Kidney (tissue), 22 donors: ENCODE results near the gene GGCX. TPM values are rescaled to one million over a fixed set of nuclear protein-coding genes. Genes with fewer than 3 reads are reported as not detected.
A peak's percentile ranks its signal among the peaks of the same experiment; 100 is the strongest.

Experiments
- DNase-seq, 5 donors: peaks; one replicate each; pipeline ENCODE4 v3.0.0-alpha.2; 2013 to 2020
- FAIRE-seq: peaks from 2 replicates; lab custom pipeline; 2012; peaks lifted over from hg19 to GRCh38; lab: Jason Lieb, UNC
- H3K27ac ChIP-seq, 2 donors: one replicate each; pipeline ENCODE4 v1.7.0; 2013; ENCODE audit warnings: low read depth in 2 of 2, low read length in 2 of 2, inconsistent platforms in 1 of 2
- H3K27me3 ChIP-seq: one replicate; pipeline ENCODE4 v1.7.1; 2013; ENCODE audit warnings: low read length, inconsistent platforms; ENCODE audit not compliant: control insufficient read depth, insufficient read depth
- H3K36me3 ChIP-seq, 3 donors: one replicate each; pipeline versions ENCODE4 v1.7.0 to v1.7.1; 2013; ENCODE audit warnings: low read length in 3 of 3, control low read depth in 1 of 3, inconsistent platforms in 1 of 3; ENCODE audit not compliant: insufficient read depth in 3 of 3, control insufficient read depth in 2 of 3
- H3K4me1 ChIP-seq, 3 donors: one replicate each; pipeline versions ENCODE4 v1.7.0 to v1.7.1; 2013; ENCODE audit warnings: low read length in 3 of 3, inconsistent platforms in 1 of 3, low read depth in 1 of 3; ENCODE audit not compliant: control insufficient read depth in 2 of 3, insufficient read depth in 2 of 3
- H3K4me3 ChIP-seq, 3 donors: one replicate each; pipeline versions ENCODE4 v1.7.0 to v1.8.1; 2013; ENCODE audit warnings: low read length in 3 of 3, control low read depth in 1 of 3, inconsistent platforms in 1 of 3
- H3K9ac ChIP-seq, 3 donors: one replicate each; pipeline versions ENCODE4 v1.7.0 to v1.7.1; 2013; ENCODE audit warnings: low read length in 3 of 3, control low read depth in 1 of 3, inconsistent platforms in 1 of 3
- H3K9me3 ChIP-seq, 3 donors: one replicate each; pipeline versions ENCODE4 v1.7.0 to v1.7.1; 2013; ENCODE audit warnings: low read length in 3 of 3, control low read depth in 1 of 3, inconsistent platforms in 1 of 3; ENCODE audit not compliant: control insufficient read depth in 2 of 3, insufficient read depth in 1 of 3
- CTCF ChIP-seq: IDR thresholded peaks from 3 replicates; pipeline ENCODE4 v1.5.1; 2012; ENCODE audit warnings: mild to moderate bottlenecking, moderate library complexity, borderline replicate concordance; ENCODE audit not compliant: insufficient read depth; ENCODE audit errors: extremely low read depth
- intact Hi-C: fragments of 100-400 bp; cut with DNase I; formaldehyde crosslinking; loops from one replicate; pipeline ENCODE4 v1.11.1; 2022
- long read RNA-seq, 10 donors: library from polyadenylated mRNA in 1 of 10; unstranded in 1 of 10; transcript quantifications; one replicate each; pipeline ENCODE4 v2.0.0 and lab custom pipeline, GENCODE V29; 2021 to 2026
- polyA plus RNA-seq: library from polyadenylated mRNA; stranded (reverse); fragments of 350-450 nt; fragmentation: Illumina TruSeq; extraction: RNeasy Lipid Tissue Mini Kit (QIAGEN cat#74804); gene quantifications from one replicate; pipeline ENCODE4 v1.2.3, GENCODE V29; 2014; ENCODE audit warnings: low read depth, low replicate concordance; ENCODE audit not compliant: insufficient read depth
- total RNA-seq: library from RNA; stranded (reverse); fragmentation: NEBNext Ultra II Directional; extraction: Animal tissue kit (Norgen Biotek cat#: 25700); gene quantifications from one replicate; pipeline ENCODE4 v1.2.1, GENCODE V29; 2021
- donor health status: control.
- donor health status: control.
- donor health status: control.
- donor health status: control.
- donor health status: control.
- donor health status: DM: yes; HTN: yes; CAD: no.
- donor health status: Normal renal cell carcinoma (clear cell type).

The GGCX gene
- total RNA-seq (50.7 TPM), polyA plus RNA-seq (27.8 TPM)
- long read RNA-seq, donor 1, full-length matches to known transcripts, result 3 of 48 reads
- long read RNA-seq, donor 1, partial matches to known transcripts, result 45 of 48 reads
- long read RNA-seq, donor 1, other reads (novel, unspliced or antisense), result 0 of 48 reads
- long read RNA-seq, donor 2, full-length matches to known transcripts, result 7 of 7 reads
- long read RNA-seq, donor 2, partial matches to known transcripts, result 0 of 7 reads
- long read RNA-seq, donor 2, other reads (novel, unspliced or antisense), result 0 of 7 reads
- long read RNA-seq, donor 3, full-length matches to known transcripts, result 9 of 9 reads
- long read RNA-seq, donor 3, partial matches to known transcripts, result 0 of 9 reads
- long read RNA-seq, donor 3, other reads (novel, unspliced or antisense), result 0 of 9 reads
- long read RNA-seq, donor 4, full-length matches to known transcripts, result 7 of 7 reads
- long read RNA-seq, donor 4, partial matches to known transcripts, result 0 of 7 reads
- long read RNA-seq, donor 4, other reads (novel, unspliced or antisense), result 0 of 7 reads
- long read RNA-seq, donor 5, partial matches to known transcripts, result 0 of 1 reads
- long read RNA-seq, donor 5, other reads (novel, unspliced or antisense), result 0 of 1 reads
- long read RNA-seq, donor 6, full-length matches to known transcripts, result 6 of 6 reads
- long read RNA-seq, donor 6, partial matches to known transcripts, result 0 of 6 reads
- long read RNA-seq, donor 6, other reads (novel, unspliced or antisense), result 0 of 6 reads
- long read RNA-seq, donor 7, full-length matches to known transcripts, result 14 of 29 reads
- long read RNA-seq, donor 7, partial matches to known transcripts, result 11 of 29 reads
- long read RNA-seq, donor 7, other reads (novel, unspliced or antisense), result 4 of 29 reads
- long read RNA-seq, donor 8, partial matches to known transcripts, result 0 of 5 reads
- long read RNA-seq, donor 8, other reads (novel, unspliced or antisense), result 0 of 5 reads
- long read RNA-seq, donor 9, full-length matches to known transcripts, result 5 of 5 reads
- long read RNA-seq, donor 9, partial matches to known transcripts, result 0 of 5 reads
- long read RNA-seq, donor 9, other reads (novel, unspliced or antisense), result 0 of 5 reads
- long read RNA-seq, donor 10, partial matches to known transcripts, result 0 of 4 reads
- long read RNA-seq, donor 10, other reads (novel, unspliced or antisense), result 0 of 4 reads

GRCh38 chr2:85561280-85562212, at the start of gene GGCX:
TSS of gene GGCX (minus strand) at chr2:85561493. CDS start at chr2:85561428, 65 bp downstream.
- Histone ChIP-seq H3K27ac (peak within 1 kb of the TSS; percentile 83 to 86), H3K9me3 (no peaks in the 10 kb centered on the region), H3K4me1 (peaks cover 0 to 9% (median 3%) of the 10 kb centered on the region in 3 donors), H3K27me3 (no peaks in the 10 kb centered on the region), H3K36me3 (peaks cover 0 to 12% (median 2%) of the 10 kb centered on the region in 3 donors), H3K4me3 (peak within 1 kb of the TSS; percentile 79 to 98 (median 87)), H3K9ac (peak within 1 kb of the TSS; percentile 43 to 87 (median 83))
- DNase-seq (peak; percentile 98 to 99 (median 98)), FAIRE-seq (no peak)
- intact Hi-C loops, result no loop called here
- TF ChIP-seq CTCF, result peak; percentile 30

- Histone ChIP-seq H3K27ac (peak overlapping the region; percentile 65 to 69), H3K36me3 (peaks cover 0 to 10% (median 8%) of the 10 kb centered on the region in 3 donors), H3K9ac (peak overlapping the region in 1 of 3 donors; percentile 20), H3K4me3 (no peak overlapping the region), H3K4me1 (peaks cover 0 to 30% (median 22%) of the 10 kb centered on the region in 3 donors), H3K27me3 (no peaks in the 10 kb centered on the region), H3K9me3 (no peaks in the 10 kb centered on the region)
- FAIRE-seq, result no peak
- intact Hi-C loops, result no loop called here
- TF ChIP-seq CTCF, result no peak
- DNase-seq, result peak in 1 of 5 donors; percentile 29
Observed at GRCh38 chr2:85607268-85608215, 46.2 kb upstream of the GGCX start.
